Neural progenitor cell (in vitro differentiated cells): ENCODE measurements around the gene DNAJC1.

ENCODE experiments used
- CTCF ChIP-seq: fragments of 200-600 bp; sonication (generic); IDR thresholded peaks from 2 replicates; pipeline ENCODE4 v1.5.1; 2017; ENCODE audit warnings: antibody characterized with exemption, mild to moderate bottlenecking
- EZH2 ChIP-seq: fragments of 200-600 bp; sonication (generic); IDR thresholded peaks from 2 replicates; pipeline ENCODE4 v1.6.1; 2017; ENCODE audit warnings: antibody characterized with exemption, mild to moderate bottlenecking, moderate library complexity
- EZH2phosphoT487 ChIP-seq: fragments of 200-600 bp; sonication (generic); IDR thresholded peaks from 2 replicates; pipeline ENCODE4 v1.6.1; 2017; ENCODE audit warnings: antibody characterized with exemption

GRCh38 chr10:21975378-21975990 is 28.0 kb downstream of the DNAJC1 start:
- no peak for TF ChIP-seq EZH2
- no peak for TF ChIP-seq CTCF
- no peak for TF ChIP-seq EZH2phosphoT487
